IPS DF 4.7 (cell line): ENCODE results near the gene LRRC75B.
"Not testable (repeated sequence)": the region's sequence is repeated elsewhere in the genome, so short reads cannot be mapped to it uniquely, and the experiment has no call there.

ENCODE experiments used
- DNase-seq: peaks from one replicate; pipeline ENCODE4 v3.0.0-alpha.2; 2013; ENCODE audit warnings: low spot score; ENCODE audit errors: extremely low read depth

The LRRC75B gene

GRCh38 chr22:24555165-24556039 lies 37.5 kb downstream of the LRRC75B start, which contains the start of gene SNRPD3:
TSS of gene SNRPD3 (plus strand) at chr22:24555999. CDS start at chr22:24557675, 1,676 bp downstream.
- DNase-seq: peak; percentile 72

GRCh38 chr22:24554313-24555164 lies 38.3 kb downstream of the LRRC75B start, which contains the start of gene GUCD1:
TSS of gene GUCD1 (minus strand) at chr22:24555138. CDS start at chr22:24554991, 147 bp downstream.
- DNase-seq: no peak

DNA sequence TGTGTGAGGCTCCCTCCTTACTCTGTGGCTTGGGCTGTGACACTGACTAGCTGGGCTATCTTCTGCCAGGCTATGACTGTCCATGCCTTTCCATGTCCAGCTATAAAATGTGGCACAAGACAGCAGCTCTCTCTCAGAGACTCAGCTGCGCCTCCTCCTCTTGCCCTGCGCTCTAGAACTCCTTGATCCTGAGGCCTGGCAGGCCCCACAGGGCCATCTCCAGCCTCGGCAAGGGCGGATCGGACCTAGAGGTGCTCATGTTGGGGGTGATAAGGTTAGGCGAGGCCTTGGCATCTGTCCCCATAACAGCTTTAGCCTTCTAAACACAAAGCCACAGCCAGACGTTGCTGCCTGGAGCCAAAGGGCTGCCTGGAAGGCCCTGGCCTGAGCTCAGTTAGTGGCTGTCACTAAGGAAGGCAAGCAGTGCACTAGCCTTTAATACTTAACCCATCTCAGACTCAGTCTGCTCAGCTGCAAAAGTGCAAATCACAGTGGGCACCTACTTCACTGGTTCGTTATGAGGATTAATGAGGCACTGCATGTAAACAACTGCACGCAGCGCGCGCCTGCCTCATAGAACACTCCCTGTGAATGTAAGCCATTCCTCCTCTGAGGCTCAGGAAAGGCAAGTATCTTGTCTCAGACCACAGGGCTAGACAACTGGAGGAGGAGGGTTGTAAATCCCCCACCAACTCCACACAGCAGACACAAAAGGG lies 39.1 kb downstream of the LRRC75B start:
- no peak for DNase-seq

DNA sequence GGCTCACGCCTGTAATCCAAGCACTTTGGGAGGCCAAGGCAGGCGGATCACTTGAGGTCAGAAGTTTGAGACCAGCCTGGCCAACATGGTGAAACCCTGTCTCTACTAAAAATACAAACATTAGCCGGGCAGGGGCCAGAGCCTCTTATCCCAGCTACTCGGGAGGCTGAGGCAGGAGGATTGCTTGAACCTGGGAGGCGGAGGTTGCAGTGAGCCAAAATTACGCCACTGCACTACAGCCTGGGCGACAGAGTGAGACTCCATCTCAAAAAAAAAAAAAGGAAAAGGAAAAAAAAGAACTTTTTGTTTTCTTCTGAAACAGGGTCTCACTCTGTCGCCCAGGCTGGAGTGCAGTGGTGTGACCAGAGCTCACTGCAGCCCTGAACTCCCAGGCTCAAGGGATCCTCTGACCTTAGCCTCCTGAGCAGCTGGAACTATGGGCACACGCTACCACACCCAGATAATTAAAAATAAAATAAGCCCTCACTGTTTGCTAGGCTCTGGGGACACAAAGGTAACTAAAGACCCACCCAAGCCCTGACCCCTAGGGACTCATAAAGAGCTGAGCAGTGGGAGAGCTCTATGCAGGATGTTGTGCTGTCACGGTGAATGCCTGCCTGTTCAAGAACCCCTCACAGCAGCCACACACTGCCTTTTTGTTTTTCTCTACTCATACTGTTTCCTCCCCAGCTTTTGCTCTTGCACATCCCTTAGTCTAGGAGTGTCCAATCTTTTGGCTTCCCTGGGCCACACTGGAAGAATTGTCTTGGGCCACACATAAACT lies 40.2 kb downstream of the LRRC75B start:
- DNase-seq: not testable (repeated sequence)

DNA sequence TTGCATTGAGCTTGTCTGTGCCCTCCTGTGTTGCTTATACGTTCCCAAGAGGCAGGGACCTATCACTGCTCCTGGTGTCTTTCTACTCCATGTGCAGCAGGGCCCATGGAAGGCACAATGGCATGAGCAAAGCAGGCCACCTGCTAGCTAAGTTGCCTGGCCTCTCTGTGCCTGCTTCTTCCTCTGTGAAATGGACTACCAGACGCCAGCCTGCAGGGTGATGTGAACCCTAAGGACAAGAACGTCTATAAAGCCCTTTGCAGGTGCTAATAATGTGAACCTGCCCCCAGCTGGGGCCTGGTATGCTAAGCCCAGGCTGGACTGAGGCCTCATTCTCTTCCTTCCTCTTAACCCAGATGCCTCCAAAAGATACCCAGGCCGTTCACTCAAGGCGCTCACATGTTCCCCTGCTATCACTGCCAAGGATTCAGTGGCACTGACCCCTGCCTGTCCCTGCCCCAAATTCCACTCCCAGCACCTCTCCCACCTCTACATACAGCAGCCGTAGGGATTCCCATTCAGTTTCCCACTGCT lies 41.9 kb downstream of the LRRC75B start:
- no peak for DNase-seq

GRCh38 chr22:24550028-24550901 lies 42.6 kb downstream of the LRRC75B start:
- no peak for DNase-seq

GRCh38 chr22:24548812-24549211 lies 44.1 kb downstream of the LRRC75B start:
- no peak for DNase-seq

GRCh38 chr22:24543679-24544243 lies 49.1 kb downstream of the LRRC75B start:
- no peak for DNase-seq

DNA sequence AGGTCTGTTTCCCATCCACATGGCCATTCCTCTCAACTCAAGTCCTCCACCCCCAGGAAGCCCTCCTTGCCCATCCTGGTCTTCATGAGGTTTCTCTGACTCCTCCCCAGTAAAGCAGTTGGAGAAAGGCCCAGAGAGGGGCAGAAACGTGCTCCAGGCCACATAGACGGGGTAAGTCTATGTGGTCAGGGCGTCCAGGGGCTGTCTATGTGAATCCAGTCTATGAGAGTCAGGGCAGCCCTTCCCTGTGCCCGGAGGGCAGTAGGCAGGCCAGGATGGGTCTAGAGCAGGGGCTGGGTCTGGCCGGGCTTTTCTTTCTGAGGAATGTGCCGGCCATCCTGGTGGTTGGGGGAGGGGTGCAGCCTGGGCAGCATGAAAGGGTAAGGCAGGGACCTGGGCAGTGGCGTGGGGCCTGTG lies 49.7 kb downstream of the LRRC75B start:
- no peak for DNase-seq

GRCh38 chr22:24542641-24543040 lies 50.2 kb downstream of the LRRC75B start:
- no peak for DNase-seq

DNA sequence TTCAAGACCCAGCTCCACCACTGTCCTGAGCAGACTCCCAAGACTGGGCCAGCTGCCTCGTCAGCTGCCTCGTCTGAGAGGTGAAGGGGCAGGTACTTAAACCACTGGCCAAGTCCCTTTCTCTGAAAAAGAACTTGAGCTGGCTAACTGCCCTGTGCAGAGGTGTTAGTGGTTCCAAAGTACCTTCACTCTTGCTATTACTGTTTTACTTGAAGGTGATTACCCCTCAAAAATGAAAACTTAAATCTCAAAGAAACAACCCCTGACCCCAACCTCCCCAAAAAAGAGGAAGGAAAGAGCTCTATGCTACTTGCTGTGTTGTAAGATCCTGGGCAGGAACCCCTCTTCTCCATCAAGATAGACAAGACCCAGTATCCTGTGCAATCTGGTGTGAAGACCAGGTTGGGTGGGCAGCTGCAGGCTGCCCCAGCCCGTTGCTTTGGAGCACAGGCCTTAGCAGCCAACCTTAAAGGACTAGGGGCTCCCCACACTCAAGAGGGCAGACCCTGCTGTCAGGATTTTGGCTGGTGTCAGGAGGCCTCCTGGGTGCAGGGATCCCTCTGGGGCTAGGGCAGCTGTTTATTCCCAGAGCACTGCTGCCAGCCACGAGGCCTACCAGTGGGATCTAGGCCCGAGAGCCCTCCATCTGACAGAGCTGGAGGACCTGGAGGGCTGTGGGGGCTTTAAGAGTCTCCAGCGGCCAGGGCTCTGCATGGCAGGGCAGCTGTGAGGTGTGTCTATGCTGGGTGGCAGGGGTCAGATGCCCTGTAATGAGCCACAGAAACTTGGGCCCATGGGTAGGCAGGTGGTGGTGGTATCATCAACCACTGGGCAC lies 51.0 kb downstream of the LRRC75B start:
- no peak for DNase-seq

DNA sequence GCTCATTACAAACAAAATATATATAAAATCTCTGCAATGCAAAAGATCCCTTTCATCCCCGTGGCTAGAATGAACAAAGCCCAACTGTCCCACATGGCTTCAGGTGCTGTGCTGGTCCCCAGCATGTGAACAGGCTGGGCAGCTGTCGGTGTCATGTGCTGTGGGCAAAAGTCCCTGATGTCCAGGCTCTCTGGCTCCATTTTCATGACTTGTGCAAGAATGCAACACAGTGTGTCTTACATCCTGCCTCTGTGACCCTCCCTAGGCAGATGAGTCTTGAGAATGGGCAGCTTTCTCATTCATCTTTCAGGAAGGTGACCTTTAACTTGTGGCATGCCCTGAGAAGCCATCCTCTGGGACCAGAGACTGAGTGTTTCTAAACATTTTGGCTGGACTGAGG lies 52.4 kb downstream of the LRRC75B start:
- no peak for DNase-seq

DNA sequence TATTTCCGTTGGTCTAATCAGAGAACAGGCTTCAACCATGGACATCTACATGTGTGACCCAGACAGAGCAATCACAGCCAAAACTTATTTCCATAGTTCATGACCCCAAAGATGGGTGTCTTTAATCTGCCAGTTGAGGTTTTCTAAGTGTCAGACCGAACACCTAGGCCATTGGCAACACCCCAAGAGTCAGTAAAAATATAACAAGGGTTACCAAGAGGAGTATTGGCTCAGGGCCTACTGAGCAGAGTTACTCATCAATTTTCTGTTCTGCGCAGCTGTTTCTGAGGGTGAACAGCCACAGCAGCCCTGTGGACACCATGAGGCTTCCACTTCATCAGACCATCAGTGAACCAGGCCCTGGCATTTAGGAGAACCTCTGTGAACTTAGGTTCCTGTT lies 56.8 kb downstream of the LRRC75B start:
- no peak for DNase-seq
